A673 (cell line): ENCODE results near the gene RAP1GAP2. TPM values are rescaled to one million over a fixed set of nuclear protein-coding genes. Genes with fewer than 3 reads are reported as not detected.

Source experiments
- BruUV-seq: library from RNA; stranded (reverse); fragments of 400-500 nt; replicated peaks from 2 replicates; lab custom pipeline; 2021; lab: Mats Ljungman, UMichigan
- CTCF ChIA-PET: fragments of 300-600 bp; sonication (Branson Sonifier 250); formaldehyde crosslinking; loops from one replicate; lab custom pipeline; 2022; ENCODE audit warnings: antibody characterized with exemption; lab: Charles Lee
- POLR2A ChIA-PET: fragments of 300-600 bp; sonication (Branson Sonifier 250); formaldehyde crosslinking; loops from one replicate; lab custom pipeline; 2022; ENCODE audit warnings: antibody characterized with exemption; ENCODE audit not compliant: low non-redundant PET; lab: Charles Lee
- DNase-seq: peaks from one replicate; pipeline ENCODE4 v3.0.0-alpha.2; 2015; ENCODE audit warnings: low spot score
- H3K27ac ChIP-seq: fragments of 200-600 bp; sonication (generic); 2 replicates; pipeline ENCODE4 v1.5.1; 2016; ENCODE audit warnings: mixed run types, low read depth, mild to moderate bottlenecking, mixed read lengths, antibody characterized with exemption, low read length; ENCODE audit not compliant: poor library complexity, severe bottlenecking
- H3K27me3 ChIP-seq: fragments of 200-600 bp; sonication (generic); replicated peaks from 2 replicates; pipeline ENCODE4 v1.6.1; 2017; ENCODE audit warnings: mixed run types, low read depth, mild to moderate bottlenecking, mixed read lengths, antibody characterized with exemption, low read length; ENCODE audit not compliant: insufficient read depth, poor library complexity
- H3K36me3 ChIP-seq: fragments of 200-600 bp; sonication (generic); 2 replicates; pipeline ENCODE4 v1.6.1; 2016; ENCODE audit warnings: mixed run types, mild to moderate bottlenecking, mixed read lengths, antibody characterized with exemption, low read length; ENCODE audit not compliant: insufficient read depth, poor library complexity, severe bottlenecking
- H3K4me1 ChIP-seq: fragments of 200-600 bp; sonication (generic); 2 replicates; pipeline ENCODE4 v1.6.1; 2017; ENCODE audit warnings: mixed run types, mild to moderate bottlenecking, mixed read lengths, antibody characterized with exemption, low read length; ENCODE audit not compliant: insufficient read depth, poor library complexity, severe bottlenecking
- H3K4me3 ChIP-seq: fragments of 200-600 bp; sonication (generic); 2 replicates; pipeline ENCODE4 v1.5.1; 2016; ENCODE audit warnings: low read depth, mixed run types, mild to moderate bottlenecking, mixed read lengths, low read length; ENCODE audit not compliant: poor library complexity, severe bottlenecking
- H3K9me3 ChIP-seq: fragments of 200-600 bp; sonication (generic); 2 replicates; pipeline ENCODE4 v1.6.1; 2016; ENCODE audit warnings: mixed run types, low read depth, mild to moderate bottlenecking, mixed read lengths, antibody characterized with exemption, low read length; ENCODE audit not compliant: poor library complexity, severe bottlenecking
- EZH2 ChIP-seq: fragments of 200-600 bp; sonication (generic); IDR thresholded peaks from 2 replicates; pipeline ENCODE4 v1.6.1; 2017; ENCODE audit warnings: borderline replicate concordance, low read depth, mild to moderate bottlenecking, mixed read lengths, antibody characterized with exemption, low read length; ENCODE audit not compliant: poor library complexity, severe bottlenecking
- intact Hi-C: fragments of 100-400 bp; cut with micrococcal nuclease; formaldehyde crosslinking; loops from one replicate; pipeline ENCODE4 v1.10.0; 2022; ENCODE audit not compliant: unreplicated experiment
- total RNA-seq: library from RNA; stranded (reverse); gene quantifications from 2 replicates; pipeline ENCODE4 v1.2.3, GENCODE V29; 2021
- TF ChIP-seq, protein P1 (sequence below): fragments of 300-800, 200-600 bp; sonication (generic); conservative IDR thresholded peaks from 2 replicates; pipeline ENCODE4 v1.5.1; 2017; ENCODE audit warnings: low read depth, mild to moderate bottlenecking, antibody characterized with exemption, low read length, moderate library complexity, mixed read lengths

RAP1GAP2 gene
- total RNA-seq, 1 experiment from 2014 or later = 0.06 TPM

- H3K27ac ChIP-seq = no peak overlapping the region
- ChIA-PET CTCF (no interaction called here), POLR2A (no interaction called here)
- H3K9me3 ChIP-seq = no peaks in the 10 kb centered on the region
- no peaks in the 10 kb centered on the region for H3K36me3 ChIP-seq
- DNase-seq = no peak
- no peak for TF ChIP-seq EZH2
- TF ChIP-seq, protein P1, sequence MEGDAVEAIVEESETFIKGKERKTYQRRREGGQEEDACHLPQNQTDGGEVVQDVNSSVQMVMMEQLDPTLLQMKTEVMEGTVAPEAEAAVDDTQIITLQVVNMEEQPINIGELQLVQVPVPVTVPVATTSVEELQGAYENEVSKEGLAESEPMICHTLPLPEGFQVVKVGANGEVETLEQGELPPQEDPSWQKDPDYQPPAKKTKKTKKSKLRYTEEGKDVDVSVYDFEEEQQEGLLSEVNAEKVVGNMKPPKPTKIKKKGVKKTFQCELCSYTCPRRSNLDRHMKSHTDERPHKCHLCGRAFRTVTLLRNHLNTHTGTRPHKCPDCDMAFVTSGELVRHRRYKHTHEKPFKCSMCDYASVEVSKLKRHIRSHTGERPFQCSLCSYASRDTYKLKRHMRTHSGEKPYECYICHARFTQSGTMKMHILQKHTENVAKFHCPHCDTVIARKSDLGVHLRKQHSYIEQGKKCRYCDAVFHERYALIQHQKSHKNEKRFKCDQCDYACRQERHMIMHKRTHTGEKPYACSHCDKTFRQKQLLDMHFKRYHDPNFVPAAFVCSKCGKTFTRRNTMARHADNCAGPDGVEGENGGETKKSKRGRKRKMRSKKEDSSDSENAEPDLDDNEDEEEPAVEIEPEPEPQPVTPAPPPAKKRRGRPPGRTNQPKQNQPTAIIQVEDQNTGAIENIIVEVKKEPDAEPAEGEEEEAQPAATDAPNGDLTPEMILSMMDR = no peak
- no peak overlapping the region for H3K4me3 ChIP-seq
- H3K27me3 ChIP-seq = no peaks in the 10 kb centered on the region
- H3K4me1 ChIP-seq = no peaks in the 10 kb centered on the region
- intact Hi-C loops = no loop called here
- BruUV-seq = no TSS peak
Observed at GRCh38 chr17:2925011-2925410, 128.8 kb downstream of the RAP1GAP2 start.

GRCh38 chr17:2926019-2926650, 129.9 kb downstream of the RAP1GAP2 start:
- no peaks in the 10 kb centered on the region for H3K27me3 ChIP-seq
- H3K27ac ChIP-seq = no peak overlapping the region
- H3K4me3 ChIP-seq = no peak overlapping the region
- ChIA-PET POLR2A (no interaction called here), CTCF (interaction anchor here (0.7 kb wide), 1 partner anchor 1662 kb away, joined by 6 read pairs; no protein-coding TSS in a partner anchor)
- H3K4me1 ChIP-seq = no peaks in the 10 kb centered on the region
- intact Hi-C loops = no loop called here
- TF ChIP-seq, protein P1 = no peak
- no peak for TF ChIP-seq EZH2
- BruUV-seq = no TSS peak
- H3K36me3 ChIP-seq = no peaks in the 10 kb centered on the region
- H3K9me3 ChIP-seq = no peaks in the 10 kb centered on the region
- no peak for DNase-seq

DNA sequence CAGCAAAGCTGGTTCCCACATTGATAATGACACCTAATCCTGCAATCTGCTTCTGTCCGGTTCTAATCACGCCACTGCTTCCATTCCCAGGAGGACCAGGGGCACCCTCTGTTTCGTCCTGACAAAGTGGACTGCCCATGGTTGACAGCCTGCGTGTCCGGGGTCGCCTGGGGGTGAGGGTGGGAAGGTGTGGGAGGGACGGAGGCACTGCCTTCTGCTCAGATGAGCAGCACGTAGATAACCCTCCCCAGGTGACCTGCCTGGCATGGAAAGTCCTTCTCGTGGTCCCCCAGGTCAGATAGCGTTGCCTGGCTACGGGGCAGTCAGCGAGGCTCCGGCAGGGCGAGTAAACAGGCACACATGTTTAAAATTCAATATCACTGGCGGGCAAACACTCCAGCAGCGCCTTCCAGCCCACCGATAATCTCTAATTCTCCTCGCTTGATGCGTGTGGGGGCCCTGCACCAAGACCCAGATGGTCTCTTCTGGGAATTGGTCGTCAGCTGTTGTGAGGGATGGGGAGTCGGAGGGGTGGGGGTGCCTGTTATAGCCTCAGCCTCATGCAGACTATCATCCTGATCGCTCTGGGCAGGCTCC, 132.2 kb downstream of the RAP1GAP2 start:
- ChIA-PET CTCF (no interaction called here), POLR2A (no interaction called here)
- no peaks in the 10 kb centered on the region for H3K36me3 ChIP-seq
- intact Hi-C loops = no loop called here
- no peak for DNase-seq
- no peaks in the 10 kb centered on the region for H3K4me1 ChIP-seq
- H3K4me3 ChIP-seq = no peak overlapping the region
- TF ChIP-seq EZH2 = no peak
- TF ChIP-seq, protein P1 = no peak
- H3K9me3 ChIP-seq = no peaks in the 10 kb centered on the region
- no TSS peak for BruUV-seq
- no peaks in the 10 kb centered on the region for H3K27me3 ChIP-seq
- no peak overlapping the region for H3K27ac ChIP-seq
